Adipose tissue (tissue), 3 donors: ENCODE results near the gene HLA-DOA. TPM values are rescaled to one million over a fixed set of nuclear protein-coding genes. Genes with fewer than 3 reads are reported as not detected.

Experiments
- polyA plus RNA-seq, 3 donors: library from polyadenylated mRNA; stranded (reverse); fragments of 200-250 nt; gene quantifications; one replicate each; pipeline ENCODE4 v1.2.3, GENCODE V29; 2013
- donor health status: healthy with polysubstance abuse.
- donor health status: Bipolar disorder and iron deficiency.
- donor health status: healthy.

HLA-DOA gene
- polyA plus RNA-seq, 3 donors, result 1.5 to 3.3 (median 1.6) TPM

Other genes with a start within 250 kb of the HLA-DOA start
- not detected for gene HLA-DQB2, start 246.1 kb downstream of the HLA-DOA start, polyA plus RNA-seq
- gene HLA-DOB, start 192.6 kb downstream of the HLA-DOA start, polyA plus RNA-seq, result under 1 TPM in 2 of 3 donors, not detected in 1; 0.58 to 0.62 TPM
- 10 to 100 TPM in 2 of 3 donors, 1 to 10 TPM in 1; 8.3 to 29.4 (median 17.8) TPM for gene TAP2, start 170.9 kb downstream of the HLA-DOA start, polyA plus RNA-seq
- gene PSMB8, start 165.5 kb downstream of the HLA-DOA start, polyA plus RNA-seq, result 10 to 100 TPM; 43.8 to 93.3 (median 61.5) TPM
- gene TAP1, start 155.9 kb downstream of the HLA-DOA start, polyA plus RNA-seq, result 10 to 100 TPM; 29.6 to 43.0 (median 34.0) TPM
- 10 to 100 TPM; 17.0 to 66.6 (median 53.4) TPM for gene PSMB9, start 155.4 kb downstream of the HLA-DOA start, polyA plus RNA-seq
- 10 to 100 TPM in 2 of 3 donors, 1 to 10 TPM in 1; 4.3 to 19.0 (median 18.8) TPM for gene HLA-DMB, start 68.6 kb downstream of the HLA-DOA start, polyA plus RNA-seq
- gene HLA-DMA, start 56.5 kb downstream of the HLA-DOA start, polyA plus RNA-seq, result 10 to 100 TPM; 14.2 to 70.0 (median 55.4) TPM
- gene BRD2, start 41.0 kb downstream of the HLA-DOA start, polyA plus RNA-seq, result 100 to 1,000 TPM in 2 of 3 donors, 10 to 100 TPM in 1; 83.9 to 118 (median 116) TPM
- gene HLA-DPA1, start 64.1 kb upstream of the HLA-DOA start, polyA plus RNA-seq, result 10 to 100 TPM; 10.4 to 50.7 (median 20.9) TPM
- 10 to 100 TPM; 26.1 to 49.8 (median 48.0) TPM for gene HLA-DPB1, start 66.4 kb upstream of the HLA-DOA start, polyA plus RNA-seq
- 1 to 10 TPM in 1 of 3 donors, under 1 TPM in 2; 0.28 to 2.6 (median 0.88) TPM for gene COL11A2, start 182.9 kb upstream of the HLA-DOA start, polyA plus RNA-seq
- gene RXRB, start 191.1 kb upstream of the HLA-DOA start, polyA plus RNA-seq, result 10 to 100 TPM; 22.7 to 31.3 (median 29.6) TPM
- 100 to 1,000 TPM in 1 of 3 donors, 10 to 100 TPM in 2; 51.4 to 112 (median 72.1) TPM for gene SLC39A7, start 191.3 kb upstream of the HLA-DOA start, polyA plus RNA-seq
- 10 to 100 TPM in 2 of 3 donors, 1 to 10 TPM in 1; 5.7 to 51.7 (median 14.4) TPM for gene HSD17B8, start 195.1 kb upstream of the HLA-DOA start, polyA plus RNA-seq
- gene RING1, start 198.9 kb upstream of the HLA-DOA start, polyA plus RNA-seq, result 10 to 100 TPM; 23.7 to 42.5 (median 40.5) TPM